HG03175 (cell line): ENCODE results near the gene ZCWPW1.
"Not testable (repeated sequence)": the region's sequence is repeated elsewhere in the genome, so short reads cannot be mapped to it uniquely, and the experiment has no call there.

Experiments used
- ATAC-seq: cut with Tn5 transposase; IDR thresholded peaks from one replicate; pipeline ENCODE4 v1.9.1; 2021; ENCODE audit warnings: mild to moderate bottlenecking, moderate library complexity; ENCODE audit not compliant: unreplicated experiment

Gene ZCWPW1

GRCh38 chr7:100360135-100360854 lies 68.2 kb downstream of the ZCWPW1 start:
- ATAC-seq = no peak

GRCh38 chr7:100358857-100359212 lies 69.7 kb downstream of the ZCWPW1 start:
- ATAC-seq = no peak

- ATAC-seq = no peak
Observed at GRCh38 chr7:100358027-100358856, 70.3 kb downstream of the ZCWPW1 start, which contains the start of gene PILRB. TSS of gene PILRB (plus strand) at chr7:100358117. CDS start at chr7:100358303, 186 bp downstream.

GRCh38 chr7:100357131-100357561 lies 71.4 kb downstream of the ZCWPW1 start:
- ATAC-seq = no peak

- ATAC-seq = no peak
Observed at GRCh38 chr7:100356416-100357068, 72.0 kb downstream of the ZCWPW1 start.

GRCh38 chr7:100353685-100354330 lies 74.7 kb downstream of the ZCWPW1 start:
- no peak for ATAC-seq

- no peak for ATAC-seq
Observed at GRCh38 chr7:100352984-100353684, 75.4 kb downstream of the ZCWPW1 start.

- ATAC-seq = not testable (repeated sequence)
Observed at GRCh38 chr7:100352230-100352781, 76.2 kb downstream of the ZCWPW1 start.

GRCh38 chr7:100351657-100352058 lies 76.8 kb downstream of the ZCWPW1 start:
- ATAC-seq = no peak
